ENCODE measurements around the gene PRIM2. TPM values are rescaled to one million over a fixed set of nuclear protein-coding genes. Genes with fewer than 3 reads are reported as not detected.

Gene PRIM2
- total and polyA plus RNA-seq, 10 of the 15 experiments (the other 5 are each of a cell fraction or from before 2014, with no cell fraction given): 13.2 to 38.6 (median 25.1) TPM

- SMC1A ChIA-PET (ENCODE audit: uncharacterized antibody, unreplicated experiment): interaction anchor here (0.6 to 4.7 kb wide), 7 partner anchors 48 to 411 kb away, joined by 3 to 89 read pairs (median 4); no protein-coding TSS in a partner anchor
- H3K36me3 ChIP-seq (ENCODE audit: control insufficient read depth in 2 of 2, insufficient read depth in 2 of 2, low read length in 1 of 2): no peaks in the 10 kb centered on the region
- no peak overlapping the region for H2AFZ ChIP-seq (ENCODE audit: control insufficient read depth, low read depth, low read length)
- CTCF ChIA-PET: interaction anchor here (1.2 to 6.4 kb wide), 7 partner anchors 11 to 601 kb away, joined by 4 to 200 read pairs (median 16); partner anchors contain the start of gene BEND6
- H3K4me1 ChIP-seq (ENCODE audit: control insufficient read depth, insufficient read depth, low read length): peaks cover 3% of the 10 kb centered on the region; the same call in 1 of the 2 replicates
- TF ChIP-seq ATF3 (IDR thresholded peaks at IDR 0.05; ENCODE audit: borderline replicate concordance, extremely low read depth, low read depth, low read length) (no peak), CHD4 (IDR thresholded peaks at IDR 0.05) (no peak), RB1 (IDR thresholded peaks at IDR 0.05; ENCODE audit: borderline replicate concordance) (no peak), ZBTB11 (CRISPR knock-in tag; IDR thresholded peaks at IDR 0.05) (no peak), ZBTB40 (IDR thresholded peaks at IDR 0.05; ENCODE audit: borderline replicate concordance) (no peak)
- H3K79me2 ChIP-seq (ENCODE audit: control insufficient read depth, insufficient read depth, low read length): peaks cover 17% of the 10 kb centered on the region
- RAD21 ChIA-PET (ENCODE audit: unreplicated experiment): interaction anchor here (0.6 to 5.2 kb wide), 6 partner anchors 92 to 467 kb away, joined by 3 to 44 read pairs (median 9); partner anchors contain the start of gene BEND6
- H3K4me3 ChIP-seq: no peak overlapping the region
- no peaks in the 10 kb centered on the region for H3K9me3 ChIP-seq (replicated peaks; ENCODE audit: control insufficient read depth, insufficient read depth, low read length)
- H3K4me2 ChIP-seq (ENCODE audit: control insufficient read depth, insufficient read depth): no peak overlapping the region
- 62% methylated on average over 10 of the region's 12 CpGs for WGBS (ENCODE audit: insufficient coverage, insufficient replicate concordance, low lambda C conversion rate, missing lambda C conversion rate)
- H4K20me1 ChIP-seq (ENCODE audit: control insufficient read depth, insufficient read depth): no peaks in the 10 kb centered on the region
- no peak overlapping the region for H3K9ac ChIP-seq (ENCODE audit: control insufficient read depth, insufficient read depth, low read length)
- in situ Hi-C loops (cut with MboI) (loop anchor here (10.0 kb wide), 2 partner anchors 139 to 209 kb away; partner anchors contain the start of gene BAG2), intact Hi-C loops (cut with micrococcal nuclease; ENCODE audit: unreplicated experiment) (no loop called here)
- no TSS peak for BruUV-seq (replicated peaks)
- FAIRE-seq (no peak), ATAC-seq (no peak), DNase-seq (ENCODE audit: low read depth, low spot score) (no peak)
- H3K27ac ChIP-seq (ENCODE audit: control insufficient read depth, insufficient read depth): no peak overlapping the region
- H3K27me3 ChIP-seq (replicated peaks in 1 of 2; ENCODE audit: control insufficient read depth in 2 of 2, insufficient read depth in 2 of 2, low read length in 1 of 2): no peaks in the 10 kb centered on the region
- POLR2A ChIA-PET: interaction anchor here (1.0 kb wide), 1 partner anchor 422 kb away, joined by 4 read pairs; no protein-coding TSS in a partner anchor
Observed at GRCh38 chr6:57313711-57314471, 3.5 kb upstream of the PRIM2 start.
